NCI-H82 treated with DMSO at 0.1 percent for 48 hours (cell line): Measurements from ENCODE around the gene BCL2A1.
"Not testable (repeated sequence)": the region's sequence is repeated elsewhere in the genome, so short reads cannot be mapped to it uniquely, and the experiment has no call there.

Experiments
- DNase-seq: peaks from one replicate; lab custom pipeline; 2025; ENCODE audit not compliant: unreplicated experiment; lab: John Stamatoyannopoulos, UW

The BCL2A1 gene

DNA sequence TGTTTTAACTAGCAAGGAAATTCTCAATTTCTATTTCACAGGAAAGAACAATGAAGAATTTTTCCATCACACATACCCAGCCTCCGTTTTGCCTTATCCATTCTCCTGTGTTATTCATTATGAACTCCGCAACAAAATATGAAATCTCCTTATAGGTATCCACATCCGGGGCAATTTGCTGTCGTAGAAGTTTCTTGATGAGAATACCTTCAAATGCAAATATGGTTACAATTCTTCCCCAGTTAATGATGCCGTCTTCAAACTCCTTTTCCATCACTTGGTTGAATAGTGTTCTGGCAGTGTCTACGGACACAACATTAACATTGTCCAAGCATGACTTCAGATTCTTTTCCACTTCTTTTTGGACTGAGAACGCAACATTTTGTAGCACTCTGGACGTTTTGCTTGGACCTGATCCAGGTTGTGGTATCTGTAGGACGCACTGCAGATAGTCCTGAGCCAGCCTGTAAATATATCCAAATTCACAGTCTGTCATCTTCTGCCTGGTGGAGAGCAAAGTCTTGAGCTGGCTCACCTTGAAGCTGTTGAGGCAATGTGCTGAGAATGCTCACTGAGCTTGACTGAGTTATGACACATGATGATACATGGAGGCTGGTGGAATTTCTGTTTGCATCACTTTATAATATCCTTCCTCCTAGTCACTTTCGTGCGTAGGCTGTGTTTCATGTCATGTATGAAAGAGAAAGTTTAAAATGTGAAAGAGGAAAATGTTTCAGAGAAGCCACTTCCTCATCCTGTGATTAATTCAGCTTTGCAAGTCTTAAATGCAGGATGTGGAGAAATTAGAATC is at the start of gene BCL2A1:
TSS of gene BCL2A1 (minus strand) at position 573 of the 811 bp plus-strand sequence. CDS start at position 496, 77 bp downstream.
- DNase-seq = no peak

DNA sequence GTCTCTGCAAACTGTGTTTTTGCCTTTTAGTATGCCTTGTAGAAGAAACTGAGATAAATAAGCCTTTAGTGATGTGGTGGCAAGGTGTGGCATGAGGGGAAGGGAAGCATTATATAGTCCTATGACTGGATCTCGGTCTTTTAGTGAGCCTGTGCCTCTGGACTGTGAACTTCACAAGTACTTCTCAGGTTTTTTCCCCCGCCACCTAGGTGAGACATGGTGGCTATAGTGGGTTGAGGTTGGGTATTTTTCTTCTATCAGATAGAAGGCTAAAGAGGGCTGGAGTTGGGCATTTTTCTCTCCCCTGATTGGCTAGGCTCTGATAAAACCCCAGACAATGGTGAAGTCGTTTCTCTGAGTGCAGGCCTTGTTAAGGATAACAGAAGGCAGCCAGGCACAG is 49.7 kb upstream of the BCL2A1 start:
- no peak for DNase-seq

DNA sequence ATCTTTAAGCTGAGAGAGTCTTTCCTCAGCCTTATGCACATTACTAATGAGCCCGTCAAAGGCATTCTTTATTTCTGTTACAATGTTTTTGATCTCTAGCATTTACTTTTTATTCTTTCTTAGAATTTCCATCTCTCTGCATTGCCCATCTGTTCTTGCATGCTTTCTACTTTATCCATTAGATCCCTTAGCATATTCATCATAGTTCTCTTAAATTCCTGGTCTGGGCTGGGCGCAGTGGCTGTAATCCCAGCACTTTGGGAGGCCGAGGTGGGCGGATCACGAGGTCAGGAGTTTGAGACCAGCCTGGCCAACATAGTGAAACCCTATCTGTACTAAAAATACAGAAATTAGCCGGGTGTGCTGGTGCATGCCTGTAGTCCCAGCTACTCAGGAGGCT is 49.2 kb upstream of the BCL2A1 start:
- DNase-seq = not testable (repeated sequence)

DNA sequence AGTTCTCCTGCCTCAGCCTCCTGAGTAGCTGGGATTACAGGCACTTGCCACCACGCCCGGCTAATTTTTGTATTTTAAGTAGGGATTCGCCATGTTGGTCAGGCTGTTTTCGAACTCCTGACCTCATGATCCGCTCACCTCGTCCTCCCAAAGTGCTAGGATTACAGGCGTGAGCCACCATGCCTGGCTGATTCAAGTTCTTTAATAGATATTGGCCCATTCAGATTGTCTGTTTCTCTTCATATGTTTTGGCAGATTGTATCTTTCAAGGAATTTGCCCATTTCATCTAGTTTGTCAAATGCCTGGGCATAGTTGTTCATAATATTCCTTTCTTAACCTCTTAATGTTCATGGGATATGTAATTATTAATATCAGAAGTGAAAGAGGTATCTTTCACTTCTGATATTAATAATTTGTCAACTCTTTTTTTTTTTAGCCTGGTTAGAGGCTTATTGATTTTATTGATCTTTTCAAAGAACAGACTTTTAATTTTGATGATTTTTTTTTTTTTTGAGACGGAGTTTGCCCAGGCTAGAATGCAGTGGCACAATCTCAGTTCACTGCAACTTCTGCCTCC is 48.3 kb upstream of the BCL2A1 start:
- no peak for DNase-seq

DNA sequence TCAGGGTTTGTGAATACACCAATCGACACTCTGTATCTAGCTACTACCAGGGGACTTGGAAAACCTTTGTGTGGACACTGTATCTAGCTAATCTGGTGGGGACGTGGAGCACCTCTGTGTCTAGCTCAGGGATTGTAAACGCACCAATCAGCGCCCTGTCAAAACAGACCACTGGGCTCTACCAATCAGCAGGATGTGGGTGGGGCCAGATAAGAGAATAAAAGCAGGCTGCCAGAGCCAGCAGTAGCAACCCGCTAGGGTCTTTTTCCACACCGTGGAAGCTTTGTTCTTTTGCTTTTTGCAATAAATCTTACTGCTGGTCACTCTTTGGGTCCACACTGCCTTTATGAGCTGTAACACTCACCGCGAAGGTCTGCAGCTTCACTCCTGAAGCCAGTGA is 46.1 kb upstream of the BCL2A1 start:
- not testable (repeated sequence) for DNase-seq

DNA sequence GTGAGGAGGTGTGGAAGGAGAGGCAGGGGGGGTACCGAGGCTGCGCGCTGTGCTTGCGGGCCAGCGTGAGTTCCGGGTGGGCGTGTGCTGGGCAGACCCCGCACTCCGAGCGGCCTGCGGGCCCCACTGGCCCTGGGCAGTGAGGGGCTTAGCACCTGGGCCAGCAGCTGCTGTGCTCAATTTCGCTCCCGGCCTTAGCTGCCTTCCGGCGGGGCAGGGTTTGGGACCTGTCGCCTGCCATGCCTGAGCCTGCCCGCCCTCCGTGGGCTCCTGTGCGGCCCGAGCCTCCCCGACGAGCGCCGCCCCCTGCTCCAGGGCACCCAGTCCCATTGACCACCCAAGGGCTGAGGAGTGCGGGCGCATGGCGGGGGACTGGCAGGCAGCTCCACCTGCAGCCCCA is 45.5 kb upstream of the BCL2A1 start:
- not testable (repeated sequence) for DNase-seq

DNA sequence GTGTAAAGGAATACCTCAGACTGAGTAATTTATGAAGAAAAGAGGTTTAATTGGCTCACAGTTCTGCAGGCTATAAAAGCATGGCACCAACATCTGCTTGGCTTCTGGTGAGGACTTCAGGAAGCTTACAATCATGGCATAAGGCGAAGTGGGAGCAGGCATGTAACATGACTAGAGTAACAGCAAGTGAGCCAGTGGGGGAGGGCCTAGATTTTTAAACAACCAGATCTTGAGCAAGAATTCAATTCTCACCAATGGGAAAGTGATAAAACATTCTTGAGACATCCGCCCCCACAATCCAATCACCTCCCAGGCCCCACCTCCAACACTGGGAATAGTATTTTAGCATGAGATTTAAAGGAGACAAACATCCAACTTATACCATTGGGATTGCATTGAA is 44.2 kb upstream of the BCL2A1 start:
- DNase-seq = no peak

DNA sequence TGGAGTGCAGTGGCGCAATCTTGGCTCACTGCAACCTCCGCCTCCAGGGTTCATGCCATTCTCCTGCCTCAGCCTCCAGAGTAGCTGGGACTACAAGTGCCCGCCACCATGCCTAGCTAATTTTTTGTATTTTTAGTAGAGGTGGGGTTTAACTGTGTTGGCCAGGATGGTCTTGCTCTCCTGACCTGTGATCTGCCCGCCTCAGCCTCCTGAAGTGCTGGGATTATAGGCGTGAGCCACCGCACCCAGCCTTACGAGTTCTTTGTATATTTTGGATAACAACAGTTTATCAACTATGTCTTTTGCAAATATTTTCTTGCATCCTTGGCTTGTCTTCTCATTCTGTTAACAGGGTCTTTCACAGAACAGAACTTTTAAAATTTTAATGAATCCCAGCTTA is 43.2 kb upstream of the BCL2A1 start:
- not testable (repeated sequence) for DNase-seq

DNA sequence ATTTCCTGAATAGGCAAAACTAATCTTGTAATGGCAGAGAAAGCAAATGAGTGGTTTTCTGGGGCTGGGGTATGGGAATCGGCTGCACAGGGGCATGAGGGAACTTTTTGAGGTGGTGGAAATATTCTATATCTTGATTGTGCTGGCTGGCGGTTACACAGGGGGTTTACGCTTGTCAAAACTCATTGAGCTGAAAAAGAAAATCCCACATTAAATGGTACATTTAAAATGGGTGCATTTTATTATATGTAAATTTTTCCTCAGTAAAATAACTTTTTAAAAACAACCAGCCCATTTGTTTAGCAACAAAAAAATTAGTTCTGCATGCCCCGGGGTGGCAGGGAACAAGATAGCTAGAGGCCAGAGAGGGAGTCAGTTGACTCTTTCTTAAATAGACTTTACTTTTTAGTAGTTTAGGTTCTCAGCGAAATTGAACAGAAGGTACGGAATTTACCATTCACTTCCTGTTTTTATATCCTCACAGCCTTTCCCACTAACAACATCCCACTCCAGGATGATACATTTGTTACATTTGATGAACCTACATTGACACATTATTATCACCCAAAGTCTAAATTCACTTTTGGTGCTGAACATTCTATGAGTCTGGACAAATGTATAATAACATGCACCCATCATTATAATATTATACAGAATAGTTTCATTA is 41.2 kb upstream of the BCL2A1 start:
- no peak for DNase-seq

DNA sequence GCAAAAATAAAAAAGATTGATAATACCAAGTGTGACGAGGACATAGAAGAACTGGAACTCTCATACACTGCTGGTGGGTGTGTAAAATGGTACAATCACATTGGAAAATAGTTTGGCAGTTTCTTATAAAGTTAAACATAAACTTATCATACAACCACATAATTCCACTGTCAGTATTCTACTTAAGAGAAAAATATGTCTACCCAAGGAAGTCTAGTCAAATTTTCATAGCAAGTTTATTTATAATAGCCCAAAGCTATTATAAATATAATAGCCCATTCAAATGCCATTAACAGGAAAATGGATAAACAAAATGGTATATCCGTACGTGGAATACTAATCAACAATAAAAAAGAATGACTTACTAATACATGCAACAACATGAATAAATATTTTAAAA is 40.6 kb upstream of the BCL2A1 start:
- no peak for DNase-seq

DNA sequence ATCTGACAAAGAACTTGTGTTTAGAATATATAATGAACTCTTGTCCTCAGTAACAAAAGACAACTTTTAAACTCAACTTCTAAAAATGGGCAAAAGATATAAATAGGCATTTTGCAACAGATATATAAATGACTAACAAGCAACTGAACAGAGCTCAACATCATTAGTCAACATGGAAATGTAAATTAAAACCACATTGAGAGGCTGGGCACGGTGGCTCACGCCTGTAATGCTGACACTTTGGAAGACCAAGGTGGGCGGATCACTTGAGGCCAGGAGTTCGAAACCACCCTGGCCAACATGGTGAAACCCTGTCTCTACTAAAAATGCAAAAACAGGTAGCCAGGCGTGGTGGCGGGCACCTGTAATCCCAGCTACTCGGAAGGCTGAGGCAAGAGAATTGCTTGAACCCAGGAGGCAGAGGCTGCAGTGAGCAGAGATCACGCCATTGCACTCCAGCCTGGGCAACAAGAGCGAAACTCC is 40.1 kb upstream of the BCL2A1 start:
- DNase-seq = not testable (repeated sequence)

DNA sequence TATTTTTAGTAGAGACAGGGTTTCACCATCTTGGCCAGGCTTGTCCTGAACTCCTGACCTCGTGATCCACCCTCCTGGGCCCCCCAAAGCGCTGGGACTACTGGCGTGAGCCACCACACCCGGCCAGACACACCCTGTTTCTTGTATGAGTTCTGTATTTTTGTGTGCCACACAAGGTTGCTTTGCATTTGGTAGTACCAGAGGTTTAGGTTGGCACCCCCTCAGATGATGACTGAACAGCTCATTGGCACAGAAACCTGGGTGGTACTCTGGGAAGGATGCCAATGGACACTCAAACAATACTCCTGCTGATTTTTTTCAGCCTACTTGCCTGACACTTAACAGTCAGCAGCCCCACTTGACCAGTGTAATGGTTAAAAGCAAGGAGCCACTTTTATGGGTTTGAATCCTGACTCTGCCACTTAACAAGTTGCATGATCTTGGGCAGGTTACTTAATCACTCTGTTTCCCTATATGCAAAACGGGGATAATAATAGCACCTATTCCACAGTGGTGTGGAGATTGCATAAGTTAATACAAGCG is 39.2 kb upstream of the BCL2A1 start:
- DNase-seq = no peak

DNA sequence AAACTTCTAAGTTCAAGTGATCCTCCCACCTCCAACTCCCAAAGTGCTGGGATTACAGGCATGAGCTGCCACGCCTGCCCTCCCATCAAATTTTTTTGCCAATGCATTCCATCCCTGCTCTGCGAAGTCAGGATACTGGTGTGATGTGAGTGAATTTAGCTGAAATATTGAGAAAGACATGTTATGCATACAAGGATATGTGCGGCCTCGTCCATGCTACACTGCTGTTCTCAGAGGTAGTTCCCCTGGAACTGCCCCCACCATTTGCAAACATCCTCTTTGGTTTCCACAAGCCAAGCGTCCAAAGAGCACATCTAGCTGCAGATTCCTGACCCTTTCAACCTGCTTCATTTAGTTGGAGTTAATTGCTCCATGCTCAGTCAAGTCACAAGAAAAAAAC is 36.5 kb upstream of the BCL2A1 start:
- no peak for DNase-seq

DNA sequence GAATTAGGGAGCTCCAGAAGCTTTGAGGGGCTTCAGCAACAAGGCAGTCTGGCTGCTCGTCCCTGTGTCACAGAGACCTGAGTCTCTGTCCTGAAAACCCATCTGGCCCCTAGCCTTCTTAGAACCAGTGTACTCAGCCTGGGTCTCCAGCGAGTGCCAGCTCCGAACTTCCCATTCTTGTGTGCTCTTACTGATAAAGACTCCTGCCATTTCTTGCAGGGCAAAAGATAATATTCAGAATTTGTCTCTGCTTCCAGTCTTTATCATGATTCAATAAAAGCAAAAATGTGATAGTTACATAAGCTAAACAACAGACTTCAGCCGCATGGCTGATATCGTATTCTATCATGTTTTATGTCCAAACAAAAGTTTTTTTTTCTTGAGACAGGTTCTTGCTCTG is 36.0 kb upstream of the BCL2A1 start:
- DNase-seq = no peak

DNA sequence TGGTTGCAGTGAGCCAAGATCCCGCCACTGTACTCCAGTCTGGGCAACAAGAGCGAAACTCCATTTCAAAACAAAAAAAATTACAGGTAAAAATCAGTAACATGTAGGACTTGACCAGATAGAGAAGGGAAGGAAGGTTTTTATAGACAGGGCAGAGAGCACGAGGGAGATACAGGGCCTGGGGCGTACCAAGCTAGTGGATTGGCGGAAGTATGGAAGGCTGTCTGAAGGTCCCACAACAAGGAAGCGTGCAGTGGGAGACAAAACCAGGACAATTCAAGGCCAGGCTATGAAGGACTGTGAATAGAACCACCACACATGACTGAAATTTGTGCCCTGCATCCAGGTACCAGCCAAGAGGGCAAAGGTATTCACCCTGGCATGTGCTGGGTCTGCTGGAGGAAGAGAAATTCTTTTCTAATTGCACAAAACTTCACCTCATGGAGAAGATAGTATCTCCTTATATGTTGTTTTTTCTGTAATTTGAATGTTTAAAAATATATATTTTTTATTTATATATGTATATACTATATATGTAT is 33.0 kb upstream of the BCL2A1 start:
- no peak for DNase-seq

DNA sequence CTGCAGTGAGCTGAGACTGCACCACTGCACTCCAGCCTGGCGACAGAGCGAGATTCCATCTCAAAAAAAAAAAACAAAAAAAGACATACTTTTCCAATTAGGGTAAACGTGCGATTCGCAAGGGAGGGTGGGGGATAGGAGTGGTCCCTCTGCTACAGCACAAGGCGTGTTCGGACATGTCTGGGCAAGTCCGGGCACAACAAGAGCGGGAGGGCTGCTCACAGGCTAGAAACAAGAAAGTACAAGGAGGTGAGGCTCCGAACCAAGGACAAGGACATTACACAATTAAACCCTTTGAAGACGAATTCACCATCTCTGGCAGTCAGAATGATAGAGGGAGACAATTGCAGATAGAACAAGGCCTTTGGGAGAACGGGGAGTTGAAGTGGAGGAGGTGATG is 32.2 kb upstream of the BCL2A1 start:
- no peak for DNase-seq

DNA sequence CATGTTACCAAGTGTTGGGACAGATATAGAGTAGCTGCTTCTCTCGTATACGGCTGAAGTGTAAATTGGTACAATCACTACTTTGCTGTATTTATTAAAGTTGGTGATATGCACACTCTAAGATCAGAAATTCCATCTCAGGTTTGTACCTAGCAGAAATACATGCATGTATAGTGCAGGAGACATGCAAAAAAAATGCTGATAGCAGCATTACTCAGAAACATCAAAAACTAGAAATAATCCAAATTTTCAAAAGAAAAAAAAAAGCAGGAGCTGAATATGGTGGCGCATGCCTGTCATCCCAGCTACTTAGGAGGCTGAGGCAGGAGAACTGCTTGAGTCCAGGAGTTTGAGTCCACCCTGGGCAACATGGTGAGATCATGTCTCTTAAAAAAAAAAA is 31.3 kb upstream of the BCL2A1 start:
- no peak for DNase-seq

DNA sequence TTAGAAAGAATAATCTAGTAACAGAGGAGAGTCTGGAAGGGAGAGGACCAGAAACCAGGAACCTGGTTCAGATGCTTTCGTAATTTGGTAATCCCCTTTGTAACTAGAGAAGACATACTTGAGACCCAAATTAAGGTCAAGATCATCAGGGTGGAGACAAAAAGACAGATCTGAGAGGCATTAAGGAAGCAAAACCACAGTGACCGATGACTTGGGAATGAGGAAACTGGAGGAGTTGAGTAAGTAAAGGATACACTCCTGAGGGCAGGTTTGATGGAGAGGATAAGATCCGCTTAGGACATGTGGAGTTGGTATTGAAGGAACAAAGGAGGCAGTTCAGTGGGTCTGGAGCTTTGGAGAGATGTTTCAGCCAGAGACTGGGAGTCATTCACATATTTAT is 23.6 kb upstream of the BCL2A1 start:
- DNase-seq = no peak

DNA sequence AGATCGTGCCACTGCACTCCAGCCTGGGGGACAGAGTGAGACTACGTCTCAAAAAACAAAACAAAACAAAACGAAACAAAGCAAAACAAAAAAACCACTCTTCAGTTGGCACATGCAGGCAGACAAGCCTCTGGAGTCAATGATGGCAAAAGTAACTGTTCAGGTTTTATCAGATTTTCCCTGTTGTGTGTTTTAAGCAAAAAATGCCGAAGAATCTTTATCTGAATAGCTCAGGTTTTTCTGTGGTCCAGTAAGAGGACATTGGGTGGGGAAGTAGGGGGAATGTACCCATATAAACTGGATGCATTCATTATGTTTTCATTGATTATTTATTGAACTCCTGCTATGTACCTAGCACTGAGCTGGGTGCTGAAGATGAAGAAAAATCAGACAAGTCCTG is 20.8 kb upstream of the BCL2A1 start:
- no peak for DNase-seq

DNA sequence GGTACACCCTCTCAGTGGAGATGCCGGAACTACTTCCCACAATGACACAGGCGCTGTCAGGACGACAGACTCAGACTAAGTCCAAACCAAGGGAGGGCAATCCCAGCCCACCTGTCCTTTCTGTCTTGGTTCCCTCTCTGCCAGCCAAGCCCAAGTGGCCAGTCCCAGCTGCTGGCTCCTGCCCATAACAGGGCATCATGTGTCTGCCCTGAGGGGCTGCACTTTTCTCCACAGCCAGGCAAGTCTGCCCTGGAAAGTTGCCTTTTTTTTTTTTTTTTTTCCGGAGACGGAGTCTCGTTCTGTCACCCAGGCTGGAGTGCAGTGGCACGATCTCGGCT is 20.0 kb upstream of the BCL2A1 start:
- DNase-seq = no peak

DNA sequence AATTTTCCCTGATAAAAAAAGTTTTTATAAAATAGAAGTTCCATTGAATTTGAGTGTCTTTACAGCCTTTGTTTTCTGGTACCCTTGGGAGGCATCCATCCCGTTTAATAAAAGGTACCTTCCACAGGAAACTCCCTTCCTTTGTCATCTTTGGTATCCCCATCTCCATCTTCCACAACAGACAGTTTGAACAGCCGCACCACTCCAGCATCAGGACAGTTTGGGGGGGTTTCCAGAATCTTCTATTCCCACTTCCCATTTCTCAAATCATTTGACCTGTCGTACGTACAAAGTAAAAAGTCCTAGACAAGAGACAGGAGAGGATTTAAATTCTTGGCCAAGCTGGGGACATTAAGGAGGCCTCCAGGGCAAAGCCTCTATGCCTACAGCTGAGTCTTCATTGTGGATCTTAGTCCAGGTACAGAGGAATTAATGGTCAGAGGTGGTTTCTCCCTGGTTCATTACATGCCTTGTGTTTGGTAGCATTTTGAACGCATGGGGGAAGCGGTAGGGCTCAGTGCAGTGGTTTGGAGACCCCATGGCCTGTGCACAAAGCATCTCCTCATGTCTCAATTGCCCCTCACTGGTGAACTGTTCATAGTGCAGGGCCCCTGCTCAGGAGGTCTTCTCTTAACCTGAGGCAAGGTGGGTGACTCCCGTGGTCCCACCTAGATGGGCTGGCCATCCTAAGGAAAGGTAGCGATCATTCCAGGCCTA is 19.4 kb upstream of the BCL2A1 start:
- DNase-seq = no peak
